ENCODE data around the gene ZNF346.

The ZNF346 gene

DNA sequence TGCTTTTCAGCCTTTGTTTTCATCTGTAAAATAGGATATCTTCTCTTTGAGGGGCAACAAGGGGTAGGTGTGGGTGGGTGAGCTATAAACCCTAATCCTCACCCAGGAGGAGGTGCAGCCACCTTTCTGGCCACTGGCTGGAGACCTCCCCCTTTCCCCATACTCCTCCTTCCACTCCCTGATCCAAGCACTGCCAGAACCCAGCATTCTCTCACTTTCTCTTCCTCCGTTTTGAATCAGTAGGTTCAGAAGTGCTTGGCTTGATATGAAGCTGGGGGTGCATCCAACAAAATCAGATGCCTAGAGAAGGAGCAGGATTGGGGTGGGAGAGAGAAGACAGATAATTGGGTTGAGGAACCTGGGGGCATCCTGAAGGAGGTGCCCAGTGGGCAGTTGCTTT is 104.3 kb downstream of the ZNF346 start (continued):
- TF ChIP-seq OVOL3 (tag by site-specific recombination; IDR thresholded peaks at IDR 0.05), result no peak
- no peak for TF ChIP-seq RBAK (tag by site-specific recombination; IDR thresholded peaks at IDR 0.05)
- TF ChIP-seq, protein P1, sequence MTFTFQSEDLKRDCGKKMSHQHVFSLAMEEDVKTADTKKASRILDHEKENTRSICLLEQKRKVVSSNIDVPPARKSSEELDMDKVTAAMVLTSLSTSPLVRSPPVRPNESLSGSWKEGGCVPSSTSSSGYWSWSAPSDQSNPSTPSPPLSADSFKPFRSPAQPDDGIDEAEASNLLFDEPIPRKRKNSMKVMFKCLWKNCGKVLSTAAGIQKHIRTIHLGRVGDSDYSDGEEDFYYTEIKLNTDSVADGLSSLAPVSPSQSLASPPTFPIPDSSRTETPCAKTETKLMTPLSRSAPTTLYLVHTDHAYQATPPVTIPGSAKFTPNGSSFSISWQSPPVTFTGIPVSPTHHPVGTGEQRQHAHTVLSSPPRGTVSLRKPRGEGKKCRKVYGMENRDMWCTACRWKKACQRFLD (tag by site-specific recombination; IDR thresholded peaks at IDR 0.05), result no peak
- TF ChIP-seq ZNF843 (tag by site-specific recombination; IDR thresholded peaks at IDR 0.05), result no peak
- TF ChIP-seq, protein P2, sequence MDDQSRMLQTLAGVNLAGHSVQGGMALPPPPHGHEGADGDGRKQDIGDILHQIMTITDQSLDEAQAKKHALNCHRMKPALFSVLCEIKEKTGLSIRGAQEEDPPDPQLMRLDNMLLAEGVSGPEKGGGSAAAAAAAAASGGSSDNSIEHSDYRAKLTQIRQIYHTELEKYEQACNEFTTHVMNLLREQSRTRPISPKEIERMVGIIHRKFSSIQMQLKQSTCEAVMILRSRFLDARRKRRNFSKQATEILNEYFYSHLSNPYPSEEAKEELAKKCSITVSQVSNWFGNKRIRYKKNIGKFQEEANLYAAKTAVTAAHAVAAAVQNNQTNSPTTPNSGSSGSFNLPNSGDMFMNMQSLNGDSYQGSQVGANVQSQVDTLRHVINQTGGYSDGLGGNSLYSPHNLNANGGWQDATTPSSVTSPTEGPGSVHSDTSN (CRISPR knock-in tag; IDR thresholded peaks at IDR 0.05), result no peak
- TF ChIP-seq ZSCAN30 (tag by site-specific recombination; IDR thresholded peaks at IDR 0.05), result no peak
- no peak for TF ChIP-seq GFI1B (tag by site-specific recombination; IDR thresholded peaks at IDR 0.05)
- TF ChIP-seq ZFP41 (tag by site-specific recombination; IDR thresholded peaks at IDR 0.05; ENCODE audit: borderline replicate concordance), result no peak
- no peak for TF ChIP-seq WT1 (tag by site-specific recombination; IDR thresholded peaks at IDR 0.05)
- no peak for TF ChIP-seq ZNF274 (IDR thresholded peaks at IDR 0.05; ENCODE audit: low read length)
- no peak for TF ChIP-seq ZNF274 (tag by site-specific recombination; IDR thresholded peaks at IDR 0.05; ENCODE audit: borderline replicate concordance)
- no peak for TF ChIP-seq ZEB2 (tag by site-specific recombination; IDR thresholded peaks at IDR 0.05)
- no peak for TF ChIP-seq ZNF2 (tag by site-specific recombination; IDR thresholded peaks at IDR 0.05)
- no peak for TF ChIP-seq SETDB1 (IDR thresholded peaks at IDR 0.05; ENCODE audit: insufficient read length, low read length)

- no peak overlapping the region for H3K27ac ChIP-seq (ENCODE audit: extremely low read depth, low read depth, low read length)
- ChIA-PET CTCF (interaction anchor here (0.6 to 1.4 kb wide), 2 partner anchors 38 to 468 kb away, joined by 3 to 4 read pairs; no protein-coding TSS in a partner anchor), POLR2A (no interaction called here)
- H3K36me3 ChIP-seq (ENCODE audit: control insufficient read depth in 2 of 2, insufficient read depth in 1 of 2, low read length in 2 of 2), result no peaks in the 10 kb centered on the region
- H3K4me1 ChIP-seq (ENCODE audit: control insufficient read depth, insufficient read depth, low read length), result no peaks in the 10 kb centered on the region
- no peak overlapping the region for H3K4me3 ChIP-seq (ENCODE audit: low read depth, low read length)
- no peaks in the 10 kb centered on the region for H3K9me3 ChIP-seq (ENCODE audit: control insufficient read depth, insufficient read depth, low read depth, low read length)
- TF ChIP-seq ZNF132 (tag by site-specific recombination; IDR thresholded peaks at IDR 0.05; ENCODE audit: borderline replicate concordance) (no peak), ZNF311 (tag by site-specific recombination; IDR thresholded peaks at IDR 0.05; ENCODE audit: borderline replicate concordance) (no peak), ZIC2 (tag by site-specific recombination; IDR thresholded peaks at IDR 0.05) (no peak), ZNF248 (tag by site-specific recombination; IDR thresholded peaks at IDR 0.05) (no peak), ZXDB (tag by site-specific recombination; IDR thresholded peaks at IDR 0.05) (no peak), ZNF221 (tag by site-specific recombination; IDR thresholded peaks at IDR 0.05; ENCODE audit: borderline replicate concordance) (no peak), FEZF1 (tag by site-specific recombination; IDR thresholded peaks at IDR 0.05) (no peak), ZNF521 (tag by site-specific recombination; IDR thresholded peaks at IDR 0.05) (no peak), ZNF24 (tag by site-specific recombination; IDR thresholded peaks at IDR 0.05) (no peak), ZNF184 (tag by site-specific recombination; IDR thresholded peaks at IDR 0.05) (no peak), KLF16 (tag by site-specific recombination; IDR thresholded peaks at IDR 0.05) (no peak), ZNF350 (tag by site-specific recombination; IDR thresholded peaks at IDR 0.05) (no peak), ZSCAN16 (tag by site-specific recombination; IDR thresholded peaks at IDR 0.05) (no peak), SP2 (tag by site-specific recombination; IDR thresholded peaks at IDR 0.05) (no peak)
- TF ChIP-seq, protein P3, sequence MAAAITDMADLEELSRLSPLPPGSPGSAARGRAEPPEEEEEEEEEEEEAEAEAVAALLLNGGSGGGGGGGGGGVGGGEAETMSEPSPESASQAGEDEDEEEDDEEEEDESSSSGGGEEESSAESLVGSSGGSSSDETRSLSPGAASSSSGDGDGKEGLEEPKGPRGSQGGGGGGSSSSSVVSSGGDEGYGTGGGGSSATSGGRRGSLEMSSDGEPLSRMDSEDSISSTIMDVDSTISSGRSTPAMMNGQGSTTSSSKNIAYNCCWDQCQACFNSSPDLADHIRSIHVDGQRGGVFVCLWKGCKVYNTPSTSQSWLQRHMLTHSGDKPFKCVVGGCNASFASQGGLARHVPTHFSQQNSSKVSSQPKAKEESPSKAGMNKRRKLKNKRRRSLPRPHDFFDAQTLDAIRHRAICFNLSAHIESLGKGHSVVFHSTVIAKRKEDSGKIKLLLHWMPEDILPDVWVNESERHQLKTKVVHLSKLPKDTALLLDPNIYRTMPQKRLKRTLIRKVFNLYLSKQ (tag by site-specific recombination; IDR thresholded peaks at IDR 0.05; ENCODE audit: borderline replicate concordance), result no peak
Measured at GRCh38 chr5:177128551-177128981, 106.1 kb downstream of the ZNF346 start.

All from HEK293 (cell line).